ENCODE measurements around the gene PTGDR2.
"Not testable (repeated sequence)": the region's sequence is repeated elsewhere in the genome, so short reads cannot be mapped to it uniquely, and the experiment has no call there.

The PTGDR2 gene

GRCh38 chr11:60838132-60838531 lies 17.6 kb downstream of the PTGDR2 start:
- H3K27ac ChIP-seq (ENCODE audit: low read depth, low read length), result no peak overlapping the region
- H3K36me3 ChIP-seq (ENCODE audit: control insufficient read depth, insufficient read depth, low read length), result no peaks in the 10 kb centered on the region
- H3K9ac ChIP-seq (ENCODE audit: low read length), result no peak overlapping the region
- H3K4me1 ChIP-seq (ENCODE audit: control insufficient read depth, insufficient read depth, low read length), result peaks cover 12% of the 10 kb centered on the region
- H3K4me3 ChIP-seq (ENCODE audit: low read length), result no peak overlapping the region
- H3K27me3 ChIP-seq (ENCODE audit: control insufficient read depth, insufficient read depth, low read length), result no peaks in the 10 kb centered on the region

- H3K4me3 ChIP-seq (ENCODE audit: low read length), result no peak overlapping the region
- H3K36me3 ChIP-seq (ENCODE audit: control insufficient read depth, insufficient read depth, low read length), result no peaks in the 10 kb centered on the region
- peaks cover 7% of the 10 kb centered on the region for H3K4me1 ChIP-seq (ENCODE audit: control insufficient read depth, insufficient read depth, low read length)
- no peak overlapping the region for H3K9ac ChIP-seq (ENCODE audit: low read length)
- no peaks in the 10 kb centered on the region for H3K27me3 ChIP-seq (ENCODE audit: control insufficient read depth, insufficient read depth, low read length)
- H3K27ac ChIP-seq (ENCODE audit: low read depth, low read length), result no peak overlapping the region
Measured at GRCh38 chr11:60836866-60837515, 18.8 kb downstream of the PTGDR2 start.

- Histone ChIP-seq H3K27me3 (ENCODE audit: control insufficient read depth, insufficient read depth, low read length) (no peaks in the 10 kb centered on the region), H3K4me1 (ENCODE audit: control insufficient read depth, insufficient read depth, low read length) (no peaks in the 10 kb centered on the region), H3K4me3 (ENCODE audit: low read length) (no peak overlapping the region), H3K36me3 (ENCODE audit: control insufficient read depth, insufficient read depth, low read length) (no peaks in the 10 kb centered on the region), H3K9ac (ENCODE audit: low read length) (no peak overlapping the region), H3K27ac (ENCODE audit: low read depth, low read length) (no peak overlapping the region)
Measured at GRCh38 chr11:60835534-60835846, 20.3 kb downstream of the PTGDR2 start.

- no peaks in the 10 kb centered on the region for H3K36me3 ChIP-seq (ENCODE audit: control insufficient read depth, insufficient read depth, low read length)
- no peak overlapping the region for H3K4me3 ChIP-seq (ENCODE audit: low read length)
- no peak overlapping the region for H3K9ac ChIP-seq (ENCODE audit: low read length)
- no peaks in the 10 kb centered on the region for H3K4me1 ChIP-seq (ENCODE audit: control insufficient read depth, insufficient read depth, low read length)
- no peaks in the 10 kb centered on the region for H3K27me3 ChIP-seq (ENCODE audit: control insufficient read depth, insufficient read depth, low read length)
- no peak overlapping the region for H3K27ac ChIP-seq (ENCODE audit: low read depth, low read length)
Measured at GRCh38 chr11:60834742-60835533, 20.8 kb downstream of the PTGDR2 start.

GRCh38 chr11:60831501-60832079 lies 24.2 kb downstream of the PTGDR2 start:
- no peak overlapping the region for H3K27ac ChIP-seq (ENCODE audit: low read depth, low read length)
- no peaks in the 10 kb centered on the region for H3K27me3 ChIP-seq (ENCODE audit: control insufficient read depth, insufficient read depth, low read length)
- H3K36me3 ChIP-seq (ENCODE audit: control insufficient read depth, insufficient read depth, low read length), result no peaks in the 10 kb centered on the region
- no peak overlapping the region for H3K9ac ChIP-seq (ENCODE audit: low read length)
- no peak overlapping the region for H3K4me3 ChIP-seq (ENCODE audit: low read length)
- H3K4me1 ChIP-seq (ENCODE audit: control insufficient read depth, insufficient read depth, low read length), result no peaks in the 10 kb centered on the region

- Histone ChIP-seq H3K4me3 (ENCODE audit: low read length) (no peak overlapping the region), H3K9ac (ENCODE audit: low read length) (no peak overlapping the region), H3K36me3 (ENCODE audit: control insufficient read depth, insufficient read depth, low read length) (no peaks in the 10 kb centered on the region), H3K4me1 (ENCODE audit: control insufficient read depth, insufficient read depth, low read length) (no peaks in the 10 kb centered on the region), H3K27me3 (ENCODE audit: control insufficient read depth, insufficient read depth, low read length) (no peaks in the 10 kb centered on the region), H3K27ac (ENCODE audit: low read depth, low read length) (no peak overlapping the region)
Measured at GRCh38 chr11:60831143-60831500, 24.6 kb downstream of the PTGDR2 start.

GRCh38 chr11:60830478-60831142 lies 25.1 kb downstream of the PTGDR2 start:
- no peak overlapping the region for H3K9ac ChIP-seq (ENCODE audit: low read length)
- no peaks in the 10 kb centered on the region for H3K4me1 ChIP-seq (ENCODE audit: control insufficient read depth, insufficient read depth, low read length)
- H3K4me3 ChIP-seq (ENCODE audit: low read length), result no peak overlapping the region
- H3K36me3 ChIP-seq (ENCODE audit: control insufficient read depth, insufficient read depth, low read length), result no peaks in the 10 kb centered on the region
- H3K27me3 ChIP-seq (ENCODE audit: control insufficient read depth, insufficient read depth, low read length), result no peaks in the 10 kb centered on the region
- H3K27ac ChIP-seq (ENCODE audit: low read depth, low read length), result no peak overlapping the region

GRCh38 chr11:60825790-60826189 lies 30.0 kb downstream of the PTGDR2 start:
- Histone ChIP-seq H3K27ac (ENCODE audit: low read depth, low read length) (no peak overlapping the region), H3K9ac (ENCODE audit: low read length) (no peak overlapping the region), H3K4me3 (ENCODE audit: low read length) (no peak overlapping the region), H3K27me3 (ENCODE audit: control insufficient read depth, insufficient read depth, low read length) (no peaks in the 10 kb centered on the region), H3K36me3 (ENCODE audit: control insufficient read depth, insufficient read depth, low read length) (no peaks in the 10 kb centered on the region), H3K4me1 (ENCODE audit: control insufficient read depth, insufficient read depth, low read length) (no peaks in the 10 kb centered on the region)

GRCh38 chr11:60825118-60825517 lies 30.6 kb downstream of the PTGDR2 start:
- no peaks in the 10 kb centered on the region for H3K27me3 ChIP-seq (ENCODE audit: control insufficient read depth, insufficient read depth, low read length)
- no peak overlapping the region for H3K4me3 ChIP-seq (ENCODE audit: low read length)
- H3K27ac ChIP-seq (ENCODE audit: low read depth, low read length), result no peak overlapping the region
- no peaks in the 10 kb centered on the region for H3K36me3 ChIP-seq (ENCODE audit: control insufficient read depth, insufficient read depth, low read length)
- no peaks in the 10 kb centered on the region for H3K4me1 ChIP-seq (ENCODE audit: control insufficient read depth, insufficient read depth, low read length)
- H3K9ac ChIP-seq (ENCODE audit: low read length), result no peak overlapping the region

GRCh38 chr11:60823745-60824306 lies 31.9 kb downstream of the PTGDR2 start:
- H3K9ac ChIP-seq (ENCODE audit: low read length); H3K4me3 ChIP-seq (ENCODE audit: low read length); H3K27me3 ChIP-seq (ENCODE audit: control insufficient read depth, insufficient read depth, low read length); H3K36me3 ChIP-seq (ENCODE audit: control insufficient read depth, insufficient read depth, low read length); H3K27ac ChIP-seq (ENCODE audit: low read depth, low read length); H3K4me1 ChIP-seq (ENCODE audit: control insufficient read depth, insufficient read depth, low read length): not testable (repeated sequence)

GRCh38 chr11:60821827-60822599 lies 33.7 kb downstream of the PTGDR2 start:
- Histone ChIP-seq H3K4me3 (ENCODE audit: low read length) (no peak overlapping the region), H3K27ac (ENCODE audit: low read depth, low read length) (no peak overlapping the region), H3K27me3 (ENCODE audit: control insufficient read depth, insufficient read depth, low read length) (no peaks in the 10 kb centered on the region), H3K9ac (ENCODE audit: low read length) (no peak overlapping the region), H3K4me1 (ENCODE audit: control insufficient read depth, insufficient read depth, low read length) (no peaks in the 10 kb centered on the region), H3K36me3 (ENCODE audit: control insufficient read depth, insufficient read depth, low read length) (no peaks in the 10 kb centered on the region)

- H3K4me3 ChIP-seq (ENCODE audit: low read length), result no peak overlapping the region
- no peak overlapping the region for H3K27ac ChIP-seq (ENCODE audit: low read depth, low read length)
- no peaks in the 10 kb centered on the region for H3K27me3 ChIP-seq (ENCODE audit: control insufficient read depth, insufficient read depth, low read length)
- no peaks in the 10 kb centered on the region for H3K36me3 ChIP-seq (ENCODE audit: control insufficient read depth, insufficient read depth, low read length)
- H3K9ac ChIP-seq (ENCODE audit: low read length), result no peak overlapping the region
- H3K4me1 ChIP-seq (ENCODE audit: control insufficient read depth, insufficient read depth, low read length), result no peaks in the 10 kb centered on the region
Measured at GRCh38 chr11:60818057-60818456, 37.7 kb downstream of the PTGDR2 start.

Measured in rectal smooth muscle tissue (tissue), 1 donor.